GM12864 (cell line): ENCODE results near the gene PIP4K2C.
A peak's percentile ranks its signal among the peaks of the same experiment; 100 is the strongest.

Source experiments
- DNase-seq: peaks from one replicate; pipeline ENCODE4 v3.0.0-alpha.2; 2011; ENCODE audit warnings: low read depth
- H3K4me3 ChIP-seq: 2 replicates; pipeline ENCODE4 v1.5.1; 2011; ENCODE audit warnings: mild to moderate bottlenecking, low read depth, low read length, control low read depth
- TF ChIP-seq, protein P1 (sequence below): IDR thresholded peaks from 2 replicates; pipeline ENCODE4 v1.5.1; 2011; ENCODE audit warnings: low read depth, mild to moderate bottlenecking, moderate library complexity, low read length, control low read depth, inconsistent platforms; ENCODE audit errors: missing control alignments

PIP4K2C gene

GRCh38 chr12:57620245-57620935, 29.4 kb downstream of the PIP4K2C start:
- TF ChIP-seq, protein P1, sequence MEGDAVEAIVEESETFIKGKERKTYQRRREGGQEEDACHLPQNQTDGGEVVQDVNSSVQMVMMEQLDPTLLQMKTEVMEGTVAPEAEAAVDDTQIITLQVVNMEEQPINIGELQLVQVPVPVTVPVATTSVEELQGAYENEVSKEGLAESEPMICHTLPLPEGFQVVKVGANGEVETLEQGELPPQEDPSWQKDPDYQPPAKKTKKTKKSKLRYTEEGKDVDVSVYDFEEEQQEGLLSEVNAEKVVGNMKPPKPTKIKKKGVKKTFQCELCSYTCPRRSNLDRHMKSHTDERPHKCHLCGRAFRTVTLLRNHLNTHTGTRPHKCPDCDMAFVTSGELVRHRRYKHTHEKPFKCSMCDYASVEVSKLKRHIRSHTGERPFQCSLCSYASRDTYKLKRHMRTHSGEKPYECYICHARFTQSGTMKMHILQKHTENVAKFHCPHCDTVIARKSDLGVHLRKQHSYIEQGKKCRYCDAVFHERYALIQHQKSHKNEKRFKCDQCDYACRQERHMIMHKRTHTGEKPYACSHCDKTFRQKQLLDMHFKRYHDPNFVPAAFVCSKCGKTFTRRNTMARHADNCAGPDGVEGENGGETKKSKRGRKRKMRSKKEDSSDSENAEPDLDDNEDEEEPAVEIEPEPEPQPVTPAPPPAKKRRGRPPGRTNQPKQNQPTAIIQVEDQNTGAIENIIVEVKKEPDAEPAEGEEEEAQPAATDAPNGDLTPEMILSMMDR = no peak
- H3K4me3 ChIP-seq = no peak overlapping the region
- DNase-seq = no peak

DNA sequence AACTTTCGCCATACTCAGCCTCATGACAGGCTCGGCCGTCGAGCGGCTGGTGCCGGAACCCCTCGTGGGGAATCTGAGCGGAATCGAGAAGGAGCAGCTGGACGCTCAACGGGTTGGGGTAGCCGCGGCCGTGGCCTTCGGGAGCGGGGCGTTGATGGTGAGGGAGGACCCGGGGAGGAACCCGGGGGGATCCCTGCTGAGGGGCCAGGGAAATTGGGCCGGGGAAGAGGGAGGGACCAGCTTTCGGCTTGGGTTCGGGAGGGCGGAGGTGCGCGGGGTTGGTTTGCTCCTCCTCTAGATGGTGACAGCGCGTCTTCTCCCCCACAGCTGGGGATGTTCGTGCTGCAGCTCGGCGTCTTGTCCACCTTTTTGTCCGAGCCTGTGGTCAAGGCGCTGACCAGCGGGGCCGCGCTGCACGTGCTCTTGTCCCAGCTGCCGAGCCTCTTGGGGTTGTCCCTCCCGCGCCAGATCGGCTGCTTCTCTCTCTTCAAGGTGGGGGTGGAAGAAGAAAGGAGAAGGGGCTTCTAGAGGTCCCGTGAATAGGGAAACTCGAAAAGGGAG, 30.0 kb downstream of the PIP4K2C start:
- no peak for DNase-seq
- peak overlapping the region; percentile 4; the same call in 1 of the 2 replicates for H3K4me3 ChIP-seq
- TF ChIP-seq, protein P1 = no peak

- no peak for DNase-seq
- H3K4me3 ChIP-seq = 0 out of 2 replicates have a peak overlapping the region, but pooled peaks have one; percentile 4
Observed at GRCh38 chr12:57621497-57622292, 30.7 kb downstream of the PIP4K2C start.

GRCh38 chr12:57622293-57623245, 31.6 kb downstream of the PIP4K2C start:
- no peak for DNase-seq
- TF ChIP-seq, protein P1 = no peak
- no peak overlapping the region for H3K4me3 ChIP-seq

More at GRCh38 chr12:57621497-57622292, 30.7 kb downstream of the PIP4K2C start:
- TF ChIP-seq, protein P1 = peak; percentile 84

- no peak for DNase-seq
- no peak overlapping the region for H3K4me3 ChIP-seq
- TF ChIP-seq, protein P1 = no peak
Observed at GRCh38 chr12:57623385-57623784, 32.4 kb downstream of the PIP4K2C start.

- H3K4me3 ChIP-seq = no peak overlapping the region
- TF ChIP-seq, protein P1 = no peak
- DNase-seq = no peak
Observed at GRCh38 chr12:57623811-57624390, 32.9 kb downstream of the PIP4K2C start.
